22Rv1 (cell line): Measurements from ENCODE around the gene MAML3.

Experiments
- ZFX ChIP-seq: fragments of 450-650 bp; IDR thresholded peaks from 2 replicates; pipeline ENCODE4 v1.6.1; 2017; ENCODE audit warnings: antibody characterized with exemption, borderline replicate concordance
- TF ChIP-seq, protein P1 (sequence below): fragments of 450-650 bp; IDR thresholded peaks from 2 replicates; pipeline ENCODE4 v1.5.1; 2017; ENCODE audit warnings: mild to moderate bottlenecking

- TF ChIP-seq, protein P1, sequence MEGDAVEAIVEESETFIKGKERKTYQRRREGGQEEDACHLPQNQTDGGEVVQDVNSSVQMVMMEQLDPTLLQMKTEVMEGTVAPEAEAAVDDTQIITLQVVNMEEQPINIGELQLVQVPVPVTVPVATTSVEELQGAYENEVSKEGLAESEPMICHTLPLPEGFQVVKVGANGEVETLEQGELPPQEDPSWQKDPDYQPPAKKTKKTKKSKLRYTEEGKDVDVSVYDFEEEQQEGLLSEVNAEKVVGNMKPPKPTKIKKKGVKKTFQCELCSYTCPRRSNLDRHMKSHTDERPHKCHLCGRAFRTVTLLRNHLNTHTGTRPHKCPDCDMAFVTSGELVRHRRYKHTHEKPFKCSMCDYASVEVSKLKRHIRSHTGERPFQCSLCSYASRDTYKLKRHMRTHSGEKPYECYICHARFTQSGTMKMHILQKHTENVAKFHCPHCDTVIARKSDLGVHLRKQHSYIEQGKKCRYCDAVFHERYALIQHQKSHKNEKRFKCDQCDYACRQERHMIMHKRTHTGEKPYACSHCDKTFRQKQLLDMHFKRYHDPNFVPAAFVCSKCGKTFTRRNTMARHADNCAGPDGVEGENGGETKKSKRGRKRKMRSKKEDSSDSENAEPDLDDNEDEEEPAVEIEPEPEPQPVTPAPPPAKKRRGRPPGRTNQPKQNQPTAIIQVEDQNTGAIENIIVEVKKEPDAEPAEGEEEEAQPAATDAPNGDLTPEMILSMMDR: no peak
- no peak for TF ChIP-seq ZFX
Observed at GRCh38 chr4:139957986-139958738, 195.8 kb downstream of the MAML3 start.
